Femur (tissue), 1 donor: ENCODE data around the gene EVC.
"Not testable (repeated sequence)": the region's sequence is repeated elsewhere in the genome, so short reads cannot be mapped to it uniquely, and the experiment has no call there.

ENCODE experiments used
- DNase-seq: peaks from one replicate; pipeline ENCODE4 v3.0.0-alpha.2; 2017

EVC gene

GRCh38 chr4:5852523-5853202 is 141.7 kb downstream of the EVC start:
- DNase-seq: no peak

GRCh38 chr4:5854929-5855328 is 143.9 kb downstream of the EVC start:
- DNase-seq: no peak

- not testable (repeated sequence) for DNase-seq
These were observed 145.4 kb downstream of the EVC start for GRCh38 chr4:5856362-5856761.

- no peak for DNase-seq
These were observed 146.2 kb downstream of the EVC start for GRCh38 chr4:5857199-5857598.

GRCh38 chr4:5858020-5858769 is 147.2 kb downstream of the EVC start:
- DNase-seq: no peak

- no peak for DNase-seq
These were observed 152.6 kb downstream of the EVC start for GRCh38 chr4:5863461-5864113.
